ENCODE data around the gene LAMA2.

Gene LAMA2

DNA sequence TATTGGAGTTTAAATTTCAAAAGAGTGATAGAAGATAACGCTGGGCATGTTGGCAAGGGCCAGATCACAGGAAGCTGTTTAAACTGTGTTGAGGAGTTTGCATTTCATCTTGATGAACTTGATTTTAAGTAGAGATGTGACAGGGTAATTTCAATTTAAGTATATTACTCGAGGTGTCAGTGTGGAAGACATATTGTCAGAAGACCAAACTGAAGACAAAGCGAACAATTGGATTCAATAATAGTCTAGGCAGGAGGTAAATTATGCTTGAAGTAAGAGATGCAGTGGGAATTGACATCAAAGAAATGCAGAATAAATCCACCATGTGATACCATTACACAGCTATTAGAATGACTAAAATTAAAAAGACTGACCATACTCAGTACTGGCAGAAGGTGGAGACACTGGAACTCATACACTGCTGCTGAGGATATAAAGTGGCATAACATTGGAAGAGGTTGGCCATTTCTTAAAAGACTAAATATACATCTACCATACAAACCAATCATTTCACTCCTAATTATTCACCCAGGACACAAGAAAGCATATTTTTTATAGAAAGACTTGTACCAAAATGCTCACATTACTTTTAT, 586.2 kb downstream of the LAMA2 start:
- DNase-seq: no peak

DNA sequence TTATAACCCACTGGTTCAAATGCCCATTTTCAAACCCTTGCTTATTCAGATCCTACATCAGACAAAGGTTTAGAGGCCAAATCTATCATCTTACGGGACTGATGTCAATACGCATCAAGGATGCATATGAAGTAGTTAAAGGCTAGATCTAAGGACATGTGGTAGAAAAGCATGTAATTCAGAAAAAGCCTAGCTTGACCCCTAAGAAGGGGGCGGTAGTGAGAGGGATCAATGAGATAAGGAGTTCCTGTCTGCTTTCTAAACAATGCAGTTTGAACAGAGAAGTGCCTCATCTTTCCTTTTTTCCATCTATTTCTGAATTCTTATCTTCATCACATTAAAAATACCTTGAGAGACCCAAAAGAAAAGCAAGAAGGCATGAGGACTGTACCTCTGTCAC, 589.3 kb downstream of the LAMA2 start:
- DNase-seq: no peak

DNA sequence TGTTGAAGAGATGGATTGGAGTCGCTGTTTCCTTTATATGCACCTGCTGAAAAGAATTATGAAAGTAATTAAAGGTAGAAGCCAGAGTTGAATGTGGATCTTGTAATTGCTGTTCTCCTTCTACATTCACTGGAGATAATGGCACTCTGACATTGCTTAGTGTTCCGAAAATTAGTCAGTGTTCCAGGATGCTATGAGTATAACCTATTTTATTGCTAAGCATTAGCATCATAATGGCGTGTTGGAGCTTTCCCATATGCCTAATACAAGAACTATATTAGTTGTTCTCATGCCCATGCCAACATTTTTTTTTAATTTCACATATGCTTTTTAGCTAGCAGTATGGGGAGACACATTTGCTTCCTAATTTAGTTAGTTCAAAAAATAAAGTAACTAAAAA, 590.6 kb downstream of the LAMA2 start:
- DNase-seq: no peak

DNA sequence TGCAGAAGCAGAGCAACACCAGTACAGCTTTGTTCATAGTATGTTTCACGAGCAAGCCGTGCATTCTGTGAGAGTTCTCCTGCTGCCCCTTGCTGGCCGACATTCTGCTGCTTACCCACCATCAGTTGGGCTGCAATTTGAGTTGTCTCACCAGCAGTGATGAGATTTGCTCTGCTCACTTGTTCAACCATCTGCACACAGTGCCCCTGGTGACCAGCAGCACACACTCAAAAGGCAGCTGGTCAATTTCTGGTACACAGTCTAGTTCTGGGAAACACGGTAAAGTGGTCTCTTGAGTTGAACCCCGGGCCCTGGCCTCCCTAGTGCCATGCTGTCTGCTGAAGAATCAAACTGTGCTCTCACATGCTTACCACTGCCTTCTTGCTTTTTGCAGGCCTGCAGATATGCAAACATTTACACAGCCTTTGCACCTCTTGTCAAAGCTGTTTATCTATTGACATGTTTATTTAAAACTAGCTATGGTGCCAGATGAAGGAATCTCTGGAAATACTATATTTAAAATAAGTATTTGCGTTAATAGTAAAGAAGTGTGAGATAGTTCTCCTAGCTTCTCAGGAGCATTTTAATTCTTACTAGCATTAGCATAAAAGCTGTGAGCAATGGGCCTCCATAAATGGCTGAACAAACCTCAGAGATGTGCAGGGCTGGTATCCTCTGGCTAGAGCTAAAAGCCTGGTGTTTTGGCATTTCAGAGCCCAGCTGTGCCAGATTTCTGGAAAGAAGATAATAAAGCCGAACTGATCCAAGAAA, 592.7 kb downstream of the LAMA2 start:
- no peak for DNase-seq

DNA sequence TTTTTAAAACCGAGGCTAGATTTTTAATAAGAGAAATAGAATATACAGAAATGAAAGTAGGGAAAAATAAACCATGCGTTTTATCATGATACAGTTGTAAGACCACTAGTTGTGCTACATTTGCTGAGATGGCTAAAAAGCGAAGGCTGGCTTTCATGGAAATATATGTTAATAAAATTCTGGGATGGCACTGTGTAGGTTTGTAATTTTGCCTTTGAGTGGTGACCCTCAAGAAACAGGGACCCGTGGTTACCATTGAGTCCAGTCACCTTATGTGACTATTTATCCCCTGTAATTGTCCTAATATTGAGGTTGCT, 593.3 kb downstream of the LAMA2 start:
- DNase-seq: no peak

DNA sequence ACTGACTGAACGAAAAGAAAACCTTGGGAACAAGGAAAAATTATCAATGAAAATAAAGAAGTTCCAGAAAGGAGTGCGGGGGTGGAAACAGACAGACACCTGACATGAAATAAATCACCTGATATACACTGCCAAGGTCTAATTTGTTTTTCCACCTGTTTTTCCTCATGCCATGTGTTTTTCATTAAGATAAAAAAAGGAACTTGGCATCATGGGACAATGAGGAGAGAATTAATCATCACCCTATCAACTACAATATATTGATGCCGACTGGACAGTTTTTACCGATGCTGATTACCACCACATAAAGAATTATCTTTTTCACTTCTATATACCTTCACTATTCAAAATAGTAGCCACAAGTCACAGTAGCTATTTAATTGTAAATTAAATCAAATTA, 593.9 kb downstream of the LAMA2 start:
- DNase-seq: no peak

DNA sequence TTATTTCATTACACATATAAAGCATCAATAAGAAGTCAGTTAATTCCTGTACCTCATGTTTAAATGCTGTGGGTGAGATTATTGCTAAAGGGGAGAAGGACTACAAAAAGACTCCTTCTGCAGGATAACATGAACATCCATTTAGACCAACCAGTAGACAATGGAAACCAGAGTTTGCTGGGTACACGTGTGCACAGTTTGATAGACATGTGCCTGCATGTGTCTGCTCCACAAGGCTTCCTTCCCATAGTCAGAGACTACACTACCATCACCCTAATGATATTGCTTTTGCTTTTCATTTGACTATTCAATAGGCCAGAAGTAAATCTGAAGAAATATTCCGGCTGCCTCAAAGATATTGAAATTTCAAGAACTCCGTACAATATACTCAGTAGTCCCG, 595.4 kb downstream of the LAMA2 start:
- DNase-seq: no peak

DNA sequence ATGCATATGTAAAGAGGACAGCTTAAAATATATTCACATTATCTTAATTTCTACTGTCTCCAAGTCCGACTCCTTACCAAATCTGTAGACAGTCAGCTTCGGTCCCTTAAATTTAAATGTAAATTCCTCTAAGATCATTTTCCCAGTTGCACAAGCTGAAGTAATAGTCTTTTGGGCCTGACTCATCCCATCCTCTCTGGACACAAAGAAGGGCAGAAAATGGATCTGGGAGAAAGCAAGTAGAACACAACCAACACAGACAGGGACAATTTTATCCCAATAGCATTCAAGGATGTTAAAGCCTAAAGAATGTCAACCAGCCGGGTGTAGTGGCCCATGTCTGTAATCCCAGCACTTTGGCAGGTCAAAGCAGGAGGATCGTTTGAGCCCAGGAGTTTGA, 598.8 kb downstream of the LAMA2 start:
- DNase-seq: no peak

DNA sequence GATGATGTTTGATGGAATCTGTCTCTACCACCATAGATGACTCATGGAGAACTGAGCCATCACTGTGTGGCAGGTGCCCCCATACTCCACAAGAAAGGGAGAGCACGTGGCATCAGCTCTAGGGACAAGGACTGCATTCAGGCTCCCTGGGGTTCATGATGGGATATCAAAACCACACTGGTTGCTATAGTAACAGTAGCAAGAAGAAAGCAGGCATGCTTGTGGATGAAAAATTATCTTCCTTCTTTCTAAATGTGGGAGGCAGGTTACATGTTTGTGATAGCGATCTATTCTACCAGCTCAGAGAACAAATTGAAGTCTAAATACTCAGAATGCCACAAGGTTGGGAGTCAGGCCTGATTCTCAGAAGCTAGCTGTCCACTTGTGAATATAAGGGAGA, 602.8 kb downstream of the LAMA2 start:
- DNase-seq: no peak

DNA sequence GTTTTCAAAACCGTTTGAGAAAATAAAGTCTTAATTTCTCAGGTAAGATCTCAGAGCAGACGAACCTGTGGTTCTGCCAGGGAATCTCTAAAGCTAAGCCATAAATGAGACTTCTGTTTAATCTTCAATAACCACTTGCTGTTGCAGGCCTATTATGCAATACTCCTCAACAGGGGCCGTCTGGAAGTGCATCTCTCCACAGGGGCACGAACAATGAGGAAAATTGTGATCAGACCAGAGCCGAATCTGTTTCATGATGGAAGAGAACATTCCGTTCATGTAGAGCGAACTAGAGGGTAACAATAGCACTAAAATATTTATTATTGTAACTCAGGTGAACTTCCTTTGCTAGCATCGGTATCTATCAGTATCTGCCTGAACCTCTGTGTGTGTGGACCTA, 603.4 kb downstream of the LAMA2 start:
- DNase-seq: no peak

DNA sequence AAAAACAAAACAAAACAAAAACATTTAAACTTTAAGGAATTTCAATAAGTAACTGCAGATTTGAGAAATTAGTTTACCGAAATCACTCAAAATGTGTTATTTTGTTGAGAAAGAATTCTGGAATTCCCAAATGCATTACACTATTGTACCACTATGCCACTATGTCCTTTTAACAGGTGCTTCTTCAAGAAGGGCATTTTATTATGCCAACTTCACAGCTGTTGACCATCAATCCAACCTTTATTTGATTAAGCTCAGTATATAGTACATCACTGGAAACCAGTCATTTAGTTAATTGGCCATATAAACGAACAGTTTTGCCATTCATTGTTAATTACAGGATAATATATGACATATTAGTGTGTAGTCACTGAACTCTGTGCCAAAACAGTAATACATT, 605.4 kb downstream of the LAMA2 start:
- no peak for DNase-seq

DNA sequence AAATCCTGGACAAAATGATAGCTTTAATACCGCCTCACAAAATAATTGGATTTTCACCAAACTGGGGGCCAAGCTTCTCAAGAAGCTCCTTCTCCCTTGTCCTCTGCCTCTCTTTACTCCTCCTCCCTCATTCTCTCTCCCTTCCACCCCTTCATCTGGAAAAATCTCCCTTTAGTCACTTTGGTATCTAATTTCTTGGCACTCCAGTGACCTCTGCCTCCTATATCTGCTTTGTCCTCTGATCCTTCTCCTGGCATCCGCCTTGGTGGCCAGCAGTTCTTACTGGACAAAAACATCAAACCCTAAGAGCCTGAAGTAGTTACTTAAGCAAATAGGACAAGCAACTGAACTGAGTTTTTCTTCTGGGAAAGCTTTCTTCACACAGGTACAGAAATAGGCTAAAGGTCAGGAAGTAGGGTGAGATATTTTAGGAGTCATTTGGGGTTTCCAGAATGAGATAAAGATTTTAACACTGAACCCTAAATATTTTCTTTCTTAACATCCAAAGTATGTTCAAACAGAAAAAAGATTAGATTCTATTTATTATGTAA, 606.4 kb downstream of the LAMA2 start:
- no peak for DNase-seq

DNA sequence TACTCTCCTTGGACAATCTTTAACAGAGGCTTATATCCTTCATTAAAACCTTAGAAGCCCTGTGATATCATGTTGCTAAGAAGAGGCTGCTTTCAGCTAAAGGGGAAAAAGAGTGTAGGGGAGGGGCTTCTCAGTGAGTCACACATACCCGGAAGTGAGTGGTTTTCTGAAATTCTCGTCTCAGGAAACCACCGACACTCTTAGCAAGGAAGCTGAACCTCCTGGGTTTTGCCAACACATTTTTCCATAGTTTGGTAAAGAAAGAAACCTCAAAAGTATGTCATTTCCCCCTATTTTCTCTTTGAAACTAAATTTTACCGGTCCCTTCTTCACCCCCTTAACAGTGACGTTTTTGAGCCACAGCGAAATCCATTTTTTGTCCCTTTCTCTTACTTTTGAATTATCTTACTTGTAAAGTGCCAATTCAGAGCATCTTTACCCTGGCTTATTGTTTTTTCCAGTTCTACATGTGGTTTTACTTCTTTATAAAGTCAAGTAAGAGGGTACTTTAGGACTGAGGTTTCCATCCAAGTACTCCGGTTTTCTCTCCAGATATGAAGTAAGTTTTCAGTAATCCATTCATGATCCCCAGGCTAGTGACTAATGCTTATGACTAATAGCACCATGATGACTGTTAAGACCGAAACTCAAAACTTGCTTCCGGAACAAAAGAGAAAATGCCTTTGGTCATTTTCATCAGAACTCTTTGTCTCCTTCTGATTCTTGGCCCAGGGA, 607.8 kb downstream of the LAMA2 start:
- DNase-seq: no peak

DNA sequence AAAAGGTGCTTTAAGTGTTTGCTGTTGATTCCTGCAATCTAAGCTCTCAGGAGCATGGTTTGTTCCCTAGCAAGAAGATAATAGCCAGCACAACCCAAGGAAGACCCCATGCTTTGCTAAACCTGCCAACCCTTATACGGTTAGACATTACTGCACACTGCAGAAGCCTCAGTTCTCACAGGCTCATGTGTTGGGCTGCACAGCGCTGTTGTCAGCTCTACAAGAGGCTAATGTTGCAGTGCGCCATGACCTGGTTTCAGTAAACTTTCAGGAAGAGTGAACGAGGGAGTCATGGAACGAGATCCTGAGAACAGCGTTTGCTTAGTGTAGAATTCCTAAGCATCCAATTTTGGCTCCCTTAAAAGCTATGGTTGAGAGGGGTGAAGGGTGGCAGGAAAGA, 608.5 kb downstream of the LAMA2 start:
- DNase-seq: no peak

DNA sequence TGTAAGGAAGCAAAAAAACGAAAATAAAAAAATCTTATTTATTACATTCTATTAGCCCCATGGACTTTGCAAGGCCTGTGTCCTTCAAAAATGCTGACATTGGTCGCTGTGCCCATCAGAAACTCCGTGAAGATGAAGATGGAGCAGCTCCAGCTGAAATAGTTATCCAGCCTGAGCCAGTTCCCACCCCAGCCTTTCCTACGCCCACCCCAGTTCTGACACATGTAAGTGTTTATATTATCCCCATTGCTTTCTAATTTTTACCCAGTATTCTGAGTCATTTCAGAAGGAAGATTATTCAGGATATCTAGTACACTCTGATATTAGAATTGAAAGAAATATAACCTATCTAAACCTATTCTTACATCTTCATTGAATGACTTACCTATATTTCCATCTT, 609.3 kb downstream of the LAMA2 start:
- no peak for DNase-seq

DNA sequence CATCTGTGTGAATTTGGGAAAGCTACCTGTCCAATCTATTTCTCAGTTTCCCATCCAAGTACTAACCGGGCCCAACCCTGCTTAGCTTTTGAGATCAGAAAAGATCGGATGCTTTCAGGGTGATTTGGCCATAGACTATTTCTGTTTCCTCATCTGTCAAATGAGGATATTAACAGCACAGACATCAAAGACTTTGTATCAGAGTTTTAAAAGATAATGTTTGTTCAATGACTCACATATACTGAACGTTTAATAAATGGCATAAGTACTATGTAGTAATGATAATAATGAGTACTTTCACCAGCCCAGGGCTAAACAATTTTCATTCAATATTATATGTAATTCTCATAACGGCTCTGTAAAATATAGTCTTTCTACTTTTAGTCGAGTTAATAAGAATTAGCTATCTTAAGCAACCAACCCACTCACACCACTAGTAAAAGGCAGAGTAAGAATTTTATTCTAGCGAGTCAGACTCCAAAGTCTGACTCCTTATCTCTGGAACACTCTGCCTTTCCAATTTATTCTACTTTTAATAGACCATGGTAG, 610.5 kb downstream of the LAMA2 start:
- DNase-seq: no peak

DNA sequence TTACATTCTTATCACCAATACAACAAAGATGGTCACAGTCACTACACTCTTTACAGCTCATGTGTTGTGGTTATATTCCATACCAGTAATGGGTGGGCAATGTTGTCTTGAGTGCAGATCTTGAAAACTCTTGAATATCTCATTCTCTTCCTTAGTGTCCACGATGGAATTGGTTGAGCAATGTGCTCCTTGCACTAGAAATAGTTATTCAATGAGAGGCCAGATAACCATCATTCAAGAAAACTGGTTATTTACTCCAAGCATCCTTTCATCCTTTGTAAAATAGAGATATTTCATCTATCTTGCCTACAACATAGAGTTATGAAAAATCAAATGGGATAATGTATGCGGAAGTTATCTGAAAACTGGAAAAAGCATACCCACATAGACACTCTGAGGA, 611.2 kb downstream of the LAMA2 start:
- no peak for DNase-seq

DNA sequence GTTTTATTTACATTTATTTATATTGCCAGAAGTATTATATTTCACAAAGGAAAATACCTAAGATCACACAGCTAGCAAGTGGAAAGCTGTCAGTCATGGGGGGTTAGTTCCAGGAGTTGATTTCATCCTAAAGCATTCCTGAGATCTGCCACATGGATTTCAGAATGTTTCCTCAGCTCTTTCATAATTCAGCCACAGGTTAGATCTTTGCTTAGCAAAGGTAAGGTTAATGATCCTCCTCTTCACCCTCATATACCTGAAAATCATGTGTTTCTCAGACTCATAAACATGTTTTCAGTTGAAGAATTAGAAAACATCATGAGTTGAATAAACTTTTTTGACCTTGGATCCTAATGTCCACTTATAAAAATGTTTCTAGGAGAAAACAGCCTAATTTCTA, 611.6 kb downstream of the LAMA2 start:
- no peak for DNase-seq

DNA sequence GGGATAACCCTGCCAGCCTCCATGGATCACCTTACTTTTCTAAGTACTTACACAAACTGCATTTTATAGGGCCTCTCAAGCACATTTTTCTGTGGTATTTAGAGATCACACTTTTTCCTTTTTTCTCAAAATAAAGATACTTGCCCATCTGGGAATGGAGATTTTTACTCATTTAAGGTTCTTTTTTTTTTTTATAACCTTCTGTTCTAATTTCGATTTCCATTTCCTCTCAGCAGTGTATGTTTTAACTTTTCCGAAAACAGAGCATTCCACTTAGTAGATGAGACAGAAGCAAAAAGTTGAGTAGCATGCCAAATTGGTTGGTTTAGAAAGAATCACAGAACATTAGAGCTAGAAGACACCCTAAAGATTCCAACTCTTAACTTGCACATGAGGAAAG, 612.7 kb downstream of the LAMA2 start:
- DNase-seq: no peak

DNA sequence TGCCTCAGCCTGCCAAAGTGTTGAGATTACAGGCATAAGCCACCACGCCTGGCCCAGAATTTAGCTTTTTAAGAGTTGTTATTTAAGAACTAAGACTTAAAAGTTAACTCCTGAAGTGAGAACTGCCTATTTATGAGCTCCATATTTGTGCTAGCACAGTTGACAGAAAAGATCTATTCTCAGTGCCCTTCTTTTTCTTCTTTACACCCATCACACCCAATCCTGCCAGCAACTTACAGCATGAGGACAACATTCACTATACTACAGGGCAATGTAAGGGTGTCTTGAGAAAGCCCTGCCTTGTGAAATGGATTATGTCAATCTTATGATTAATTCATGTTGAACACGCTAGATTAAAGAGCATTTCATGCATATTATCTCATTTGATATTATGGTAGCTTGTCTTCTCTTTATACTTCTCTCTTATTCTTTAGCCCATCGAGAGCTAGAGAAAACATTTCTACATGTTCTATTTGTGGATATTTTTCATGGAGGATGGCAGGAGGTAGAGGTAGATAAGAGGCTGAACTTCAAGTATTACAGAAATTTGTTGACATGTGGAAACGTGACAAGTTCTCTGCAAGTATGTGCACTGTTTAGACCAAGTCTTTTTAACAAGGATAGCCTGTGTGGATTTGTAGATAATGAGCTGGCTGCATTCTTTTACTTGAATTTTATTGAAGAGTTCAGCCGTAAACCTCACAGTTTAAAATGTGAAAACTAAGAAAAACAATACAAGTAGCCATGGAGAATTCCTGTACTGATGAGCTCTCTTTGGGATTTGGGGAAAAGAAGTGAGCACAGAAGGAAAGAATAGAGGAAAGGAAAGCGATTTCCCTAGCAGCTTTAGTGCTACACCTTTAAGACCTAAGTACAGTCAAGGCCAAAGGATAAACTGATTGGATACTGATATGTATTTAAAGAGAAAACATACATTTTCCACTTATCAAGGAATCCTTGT, 614.8 kb downstream of the LAMA2 start:
- no peak for DNase-seq

DNA sequence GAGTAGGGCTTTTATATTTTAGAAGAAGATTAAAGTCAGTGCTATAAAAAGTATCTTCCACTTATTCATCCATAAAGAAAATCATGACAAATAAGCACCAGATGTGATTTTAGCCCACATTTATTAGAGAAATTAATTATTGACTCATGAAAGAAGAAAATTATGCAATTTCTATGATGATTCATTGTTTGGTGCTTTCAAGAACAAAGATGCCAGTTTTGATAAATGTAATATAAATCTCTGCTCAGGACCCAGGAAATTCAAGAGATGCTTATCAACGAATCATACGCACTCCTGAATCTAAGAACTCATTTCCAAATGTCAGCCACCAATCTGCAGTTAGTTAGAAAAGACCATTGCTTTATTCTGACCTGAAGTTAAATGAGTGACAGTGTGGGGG, 615.6 kb downstream of the LAMA2 start:
- no peak for DNase-seq

DNA sequence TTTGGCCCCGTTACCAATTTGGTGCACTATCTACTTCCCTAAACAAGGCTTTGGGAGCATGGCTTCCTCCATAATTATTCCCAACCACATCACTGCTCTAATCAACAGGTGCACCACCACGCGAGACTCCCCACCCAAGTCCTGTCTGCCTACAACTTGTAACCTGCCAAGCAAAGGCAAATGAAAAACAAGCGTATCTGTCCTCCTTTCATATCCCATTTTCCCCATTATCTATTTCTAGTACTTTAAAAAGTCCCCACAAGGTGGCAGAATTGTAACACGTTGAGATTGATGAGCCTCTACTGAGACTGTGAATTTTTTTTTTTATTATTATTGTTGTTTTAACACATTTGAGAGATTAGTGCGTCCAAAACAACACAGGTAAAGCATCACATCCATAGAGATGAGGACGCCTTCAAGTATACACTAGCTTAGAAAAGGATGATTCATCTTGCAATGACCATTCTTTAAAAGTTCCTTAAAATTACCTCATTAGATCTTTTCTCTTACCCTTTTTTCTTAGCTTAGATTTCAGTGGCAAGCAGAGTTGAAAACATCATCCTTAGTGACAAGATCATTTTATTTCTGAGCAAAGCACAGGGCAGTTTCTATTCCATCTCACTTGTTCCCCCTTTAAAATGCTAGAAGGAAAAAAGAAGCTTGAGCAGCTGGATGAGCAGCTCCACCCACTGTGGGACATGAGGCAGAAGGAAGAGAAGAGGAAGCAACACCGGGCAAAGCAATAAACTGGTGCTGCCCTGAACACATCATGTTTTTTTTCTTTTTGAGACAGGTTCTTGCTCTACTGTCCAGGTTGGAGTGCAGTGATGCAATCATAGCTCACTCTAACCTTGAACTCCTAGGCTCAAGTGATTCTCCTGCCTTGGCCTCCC, 616.3 kb downstream of the LAMA2 start:
- DNase-seq: peak; percentile 9
